Dedifferentiated amniotic fluid mesenchymal stem cell (primary cell): Measurements from ENCODE around the gene GPR158.

ENCODE experiments used
- DNase-seq: peaks from one replicate; pipeline ENCODE4 v3.0.0-alpha.2; 2016; ENCODE audit errors: extremely low spot score

GPR158 gene

GRCh38 chr10:25390733-25391132, 215.9 kb downstream of the GPR158 start:
- DNase-seq = no peak

GRCh38 chr10:25392132-25392531, 217.3 kb downstream of the GPR158 start:
- no peak for DNase-seq

- no peak for DNase-seq
Measured at GRCh38 chr10:25393621-25394020, 218.8 kb downstream of the GPR158 start.

- DNase-seq = no peak
Measured at GRCh38 chr10:25398680-25399079, 223.9 kb downstream of the GPR158 start.

DNA sequence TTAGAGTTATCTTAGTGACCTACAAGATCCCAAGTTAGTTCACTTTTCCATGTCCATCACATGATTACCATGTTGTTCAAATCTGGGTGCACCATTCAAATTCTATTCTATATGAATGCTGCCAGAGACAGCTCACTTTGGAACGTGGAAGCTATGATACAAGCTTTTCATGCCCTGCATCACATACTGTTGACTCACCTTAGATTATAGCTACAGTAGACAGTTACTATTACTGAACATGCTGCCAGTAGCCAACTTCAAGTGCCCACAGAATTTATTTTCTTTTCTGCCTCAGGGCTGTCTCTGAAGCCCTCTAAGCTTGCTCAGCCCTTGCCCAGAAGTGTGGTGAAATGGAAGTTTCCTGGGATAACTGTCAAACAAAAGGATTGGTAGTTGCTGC, 231.1 kb downstream of the GPR158 start:
- DNase-seq = no peak

GRCh38 chr10:25417611-25418010, 242.8 kb downstream of the GPR158 start:
- DNase-seq = no peak

GRCh38 chr10:25425776-25426175, 251.0 kb downstream of the GPR158 start:
- DNase-seq = no peak

- no peak for DNase-seq
Measured at GRCh38 chr10:25436431-25436830, 261.6 kb downstream of the GPR158 start.

- DNase-seq = no peak
Measured at GRCh38 chr10:25441270-25441669, 266.5 kb downstream of the GPR158 start.

GRCh38 chr10:25444266-25444665, 269.5 kb downstream of the GPR158 start:
- DNase-seq = no peak

GRCh38 chr10:25451401-25451800, 276.6 kb downstream of the GPR158 start:
- no peak for DNase-seq

DNA sequence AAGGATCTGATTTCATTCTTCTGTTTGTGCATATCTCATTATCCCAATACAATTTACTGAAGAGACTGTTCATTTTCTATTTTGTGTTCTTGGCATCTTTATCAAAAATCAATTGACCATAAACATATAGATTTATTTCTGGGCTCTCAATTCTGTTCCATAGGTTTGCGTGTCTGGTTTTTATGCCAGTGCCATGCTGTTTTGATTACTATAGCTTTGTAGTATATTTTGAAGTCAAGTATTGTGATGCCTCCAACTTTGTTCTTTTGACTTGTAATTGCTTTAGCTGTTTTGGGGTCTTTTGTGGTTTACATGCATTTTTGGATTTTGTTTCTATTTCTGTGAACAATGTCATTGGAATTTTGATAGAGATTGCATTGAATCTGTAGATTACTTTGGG, 278.8 kb downstream of the GPR158 start:
- DNase-seq = no peak

DNA sequence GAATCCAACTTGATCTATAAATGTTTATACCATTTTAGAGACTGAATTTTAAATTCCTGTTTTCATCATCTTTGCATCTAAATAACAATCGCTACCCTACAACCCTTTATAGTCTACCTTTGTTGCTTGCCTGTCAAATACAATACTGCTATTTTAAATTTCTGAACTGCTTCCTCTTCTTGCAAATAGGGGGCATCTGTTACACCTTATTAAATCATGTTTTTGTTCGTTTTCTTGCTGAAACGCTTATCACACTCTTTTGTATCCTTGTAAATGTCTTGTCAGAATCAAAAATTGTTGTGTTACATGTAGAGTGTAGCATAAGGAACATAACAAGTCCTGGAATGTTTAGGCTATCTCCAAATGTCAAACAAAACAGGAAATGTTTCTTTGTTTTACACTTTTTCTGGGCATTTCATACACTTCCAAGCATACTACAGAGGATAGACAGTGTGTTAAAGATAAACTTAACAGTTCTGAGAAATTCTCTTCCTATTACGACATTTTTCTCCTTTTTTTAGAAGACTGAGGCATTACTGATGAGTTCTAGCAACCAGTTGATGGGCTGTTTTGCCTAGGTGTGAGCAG, 281.3 kb downstream of the GPR158 start:
- DNase-seq = no peak

GRCh38 chr10:25457552-25457951, 282.8 kb downstream of the GPR158 start:
- DNase-seq = no peak

- no peak for DNase-seq
Measured at GRCh38 chr10:25465582-25466372, 291.0 kb downstream of the GPR158 start.

DNA sequence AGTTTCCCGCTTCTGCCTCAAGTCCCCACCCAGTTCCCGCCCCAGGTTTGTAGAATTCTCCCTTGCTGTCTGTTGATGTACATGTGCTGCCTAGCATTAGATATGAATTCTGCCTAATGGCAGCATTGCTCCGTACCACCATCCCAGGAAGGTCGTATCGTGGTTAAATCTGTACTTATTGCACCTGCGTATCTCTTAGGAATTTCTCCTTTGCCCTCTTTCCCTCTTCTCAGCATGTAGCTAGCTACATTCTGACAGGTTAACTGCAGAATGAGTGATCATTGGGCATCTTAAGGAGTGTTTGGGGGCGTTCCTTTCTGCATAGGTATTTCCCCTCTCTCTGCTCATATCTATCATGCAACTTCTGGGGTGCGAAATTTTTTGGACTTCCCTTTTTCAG, 293.1 kb downstream of the GPR158 start:
- DNase-seq = no peak

- DNase-seq = no peak
Measured at GRCh38 chr10:25481467-25481866, 306.7 kb downstream of the GPR158 start.

- no peak for DNase-seq
Measured at GRCh38 chr10:25483999-25484398, 309.2 kb downstream of the GPR158 start.

DNA sequence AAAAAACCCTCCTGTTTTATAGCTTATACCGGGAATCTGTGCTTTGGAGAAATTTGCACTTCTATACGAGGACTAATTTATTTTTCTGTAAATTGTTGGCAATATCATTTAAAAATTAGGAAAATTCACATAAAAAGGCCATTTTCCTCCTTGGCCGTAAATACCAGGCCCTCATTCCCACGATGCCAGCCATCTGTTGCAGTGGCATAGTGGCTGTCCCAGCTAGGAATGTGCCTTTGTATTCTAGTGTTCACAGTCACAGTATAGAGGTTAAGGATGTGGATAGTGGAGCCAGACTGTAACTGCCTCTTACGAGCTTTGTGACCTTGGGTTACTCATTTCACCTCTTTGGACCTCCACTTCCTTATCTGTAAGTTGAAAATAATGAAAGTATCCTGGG, 312.5 kb downstream of the GPR158 start:
- no peak for DNase-seq

GRCh38 chr10:25492040-25492439, 317.2 kb downstream of the GPR158 start:
- DNase-seq = no peak

GRCh38 chr10:25492680-25493079, 317.9 kb downstream of the GPR158 start:
- no peak for DNase-seq

- no peak for DNase-seq
Measured at GRCh38 chr10:25493122-25493893, 318.5 kb downstream of the GPR158 start.

GRCh38 chr10:25497246-25497645, 322.4 kb downstream of the GPR158 start:
- no peak for DNase-seq
